T-helper 22 cell (primary cell): ENCODE measurements around the gene ARHGAP21.
"Not testable (repeated sequence)": the region's sequence is repeated elsewhere in the genome, so short reads cannot be mapped to it uniquely, and the experiment has no call there.

ENCODE experiments used
- DNase-seq: peaks from one replicate; pipeline ENCODE4 v3.0.0-alpha.2; 2020; ENCODE audit warnings: low read depth

The ARHGAP21 gene

GRCh38 chr10:24625778-24626177 lies 97.9 kb downstream of the ARHGAP21 start:
- no peak for DNase-seq

GRCh38 chr10:24623383-24623782 lies 100.3 kb downstream of the ARHGAP21 start:
- DNase-seq, result no peak

- no peak for DNase-seq
These were observed 100.8 kb downstream of the ARHGAP21 start for GRCh38 chr10:24622781-24623301.

DNA sequence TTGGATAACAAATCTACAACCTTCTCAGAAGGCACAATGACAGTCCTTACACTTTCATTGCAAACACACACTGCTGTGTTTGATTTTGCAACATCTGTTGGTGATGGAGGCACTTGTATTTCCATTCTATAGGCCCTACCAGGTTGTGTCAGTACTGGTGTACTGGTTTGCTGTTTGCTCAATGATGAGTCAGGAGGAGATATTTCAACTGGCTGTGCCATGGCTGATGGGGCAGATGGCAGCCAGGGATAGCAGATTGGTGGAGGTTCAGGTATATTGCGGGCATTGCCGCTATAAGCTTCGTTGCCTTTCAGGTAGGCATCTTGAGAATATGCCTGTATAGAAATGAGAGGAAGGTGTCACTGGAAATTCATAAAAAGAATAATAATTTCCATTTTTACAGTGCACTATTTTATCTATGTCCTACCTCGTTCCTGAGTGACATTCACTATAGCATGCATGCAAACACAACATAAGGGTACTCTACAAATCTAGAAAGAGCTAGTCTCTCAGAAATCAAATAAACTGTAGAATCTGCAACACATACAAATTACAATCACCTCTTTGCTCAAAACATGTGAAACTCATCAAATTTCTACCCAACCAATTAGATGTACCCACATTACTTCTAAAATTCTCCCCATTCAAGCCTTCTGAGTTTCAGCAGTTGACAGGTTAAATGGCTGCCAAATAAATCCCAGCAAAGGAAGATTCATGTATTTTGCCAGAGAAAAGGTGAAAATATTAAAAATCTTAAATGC lies 102.5 kb downstream of the ARHGAP21 start:
- DNase-seq, result not testable (repeated sequence)

DNA sequence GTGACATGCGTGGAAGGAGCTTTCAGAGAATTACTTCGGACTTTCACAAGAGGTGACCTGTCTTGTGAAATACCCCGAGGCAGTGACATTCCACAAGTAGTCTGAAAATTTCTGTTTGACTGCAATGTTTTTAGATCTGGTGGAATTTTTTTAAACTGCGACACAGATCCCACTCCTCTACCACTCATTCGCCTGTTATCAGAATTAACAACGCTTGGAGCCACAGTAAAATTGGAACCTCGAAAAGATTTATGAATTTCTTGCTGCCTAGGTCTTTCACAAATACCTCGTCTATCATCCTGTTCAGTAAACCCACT lies 103.7 kb downstream of the ARHGAP21 start:
- not testable (repeated sequence) for DNase-seq

DNA sequence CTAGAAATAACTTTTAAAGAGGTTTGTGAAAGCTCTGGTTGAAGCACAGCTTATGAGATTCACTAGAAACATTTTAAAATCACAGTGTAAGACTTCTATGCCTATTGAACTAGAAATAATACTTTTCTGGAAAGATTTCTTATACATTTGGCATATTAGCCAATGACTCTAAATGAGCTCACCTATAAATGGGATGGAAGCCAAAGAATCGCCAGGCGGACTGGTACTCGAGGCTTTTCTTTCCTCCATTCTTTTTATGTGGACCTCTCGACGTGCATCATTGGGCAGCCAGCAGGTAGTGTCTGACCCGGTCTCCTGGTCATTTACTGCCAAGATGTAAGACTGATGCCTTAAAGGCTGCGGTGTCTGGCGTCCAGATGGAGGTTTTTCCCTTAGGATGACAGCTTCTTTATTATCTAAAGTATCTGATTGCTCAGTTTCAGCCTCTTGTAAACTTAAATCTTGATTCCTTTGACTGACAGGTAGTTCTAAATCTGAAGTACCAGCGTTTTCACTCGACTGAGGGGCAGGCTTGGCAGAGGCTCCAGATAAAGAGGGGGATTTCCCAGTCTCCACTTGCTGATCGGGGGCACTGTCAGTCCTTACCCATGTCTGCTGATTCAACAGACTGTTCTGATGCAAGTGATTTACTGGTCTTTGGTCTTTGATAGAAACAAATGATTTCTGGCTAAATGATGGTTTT lies 104.2 kb downstream of the ARHGAP21 start:
- not testable (repeated sequence) for DNase-seq

DNA sequence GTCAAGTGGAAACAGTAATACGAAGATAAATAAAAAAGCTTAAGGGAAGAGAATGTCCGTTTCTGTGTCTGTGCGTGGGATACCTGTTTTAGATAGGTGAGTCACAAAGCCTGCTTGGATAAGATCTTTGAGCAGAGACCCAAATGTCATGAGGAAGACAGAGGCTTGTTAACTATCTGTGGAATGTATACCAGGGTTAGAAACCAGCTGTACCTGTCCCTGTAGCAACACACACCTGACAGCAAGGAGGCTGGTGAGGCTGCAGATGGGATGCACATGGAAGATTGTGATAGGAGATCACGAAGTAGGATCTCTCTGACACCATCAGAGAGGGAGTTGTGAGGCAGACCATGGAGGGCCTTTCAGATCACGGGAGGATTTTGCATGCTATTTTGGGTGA lies 105.3 kb downstream of the ARHGAP21 start:
- DNase-seq, result no peak

- DNase-seq, result no peak
These were observed 105.8 kb downstream of the ARHGAP21 start for GRCh38 chr10:24617771-24618396.

DNA sequence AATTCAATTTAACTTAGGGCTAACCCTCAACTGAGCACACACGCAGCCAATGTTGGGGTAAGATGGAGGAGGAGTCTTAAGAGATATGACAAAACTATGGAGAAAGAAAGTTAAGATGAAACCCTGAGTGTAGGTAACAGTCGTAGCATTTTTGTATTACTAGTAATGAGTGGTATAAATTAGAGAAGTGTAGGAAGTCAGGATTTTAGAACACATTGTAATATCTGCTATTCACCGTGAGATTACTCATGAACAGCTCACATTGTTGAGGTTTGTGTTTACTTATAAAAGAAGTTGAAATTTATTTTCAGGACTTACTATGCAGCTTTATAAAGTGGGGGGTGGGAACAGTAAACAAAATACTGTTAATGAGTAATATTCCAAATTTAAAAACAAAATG lies 107.2 kb downstream of the ARHGAP21 start:
- DNase-seq, result no peak

DNA sequence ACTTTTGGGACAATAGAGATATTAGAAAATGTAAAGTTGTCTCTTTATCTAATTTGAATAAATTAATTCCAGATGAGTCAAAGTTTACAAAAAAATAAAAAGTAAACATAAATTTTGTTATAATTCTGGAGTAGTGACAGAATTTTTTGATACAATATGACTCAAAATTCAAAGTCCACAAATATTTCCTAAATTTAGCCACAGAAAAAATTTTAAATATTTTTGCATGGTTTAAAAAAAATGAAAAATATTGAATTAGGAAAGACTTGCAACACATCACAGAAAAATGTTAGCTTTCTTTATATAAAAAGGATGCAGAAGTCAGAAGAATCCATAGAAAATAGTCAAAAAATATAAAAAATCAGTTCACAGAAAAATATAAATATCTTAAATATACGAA lies 117.7 kb downstream of the ARHGAP21 start:
- DNase-seq, result no peak

- no peak for DNase-seq
These were observed 118.5 kb downstream of the ARHGAP21 start for GRCh38 chr10:24605141-24605540.

GRCh38 chr10:24603333-24603732 lies 120.4 kb downstream of the ARHGAP21 start:
- DNase-seq, result no peak

DNA sequence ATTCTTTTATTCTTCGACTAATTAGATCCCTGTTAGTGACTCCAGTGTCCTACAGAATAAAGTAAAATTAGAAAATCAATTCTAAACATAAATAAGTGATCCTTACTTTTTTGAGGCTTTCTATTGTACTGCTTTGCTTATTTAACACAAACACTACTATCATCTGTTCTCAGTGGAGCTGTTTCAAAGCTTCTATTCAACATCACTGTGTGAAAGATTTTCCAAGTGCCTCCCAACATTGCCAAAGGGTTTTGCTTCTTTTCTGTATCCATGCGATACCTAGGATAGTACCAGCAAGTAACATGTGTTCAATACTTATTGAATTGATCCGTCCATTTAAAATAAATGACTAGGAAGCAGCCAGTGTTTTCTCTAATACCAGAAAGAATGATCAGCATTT lies 125.7 kb downstream of the ARHGAP21 start:
- no peak for DNase-seq

DNA sequence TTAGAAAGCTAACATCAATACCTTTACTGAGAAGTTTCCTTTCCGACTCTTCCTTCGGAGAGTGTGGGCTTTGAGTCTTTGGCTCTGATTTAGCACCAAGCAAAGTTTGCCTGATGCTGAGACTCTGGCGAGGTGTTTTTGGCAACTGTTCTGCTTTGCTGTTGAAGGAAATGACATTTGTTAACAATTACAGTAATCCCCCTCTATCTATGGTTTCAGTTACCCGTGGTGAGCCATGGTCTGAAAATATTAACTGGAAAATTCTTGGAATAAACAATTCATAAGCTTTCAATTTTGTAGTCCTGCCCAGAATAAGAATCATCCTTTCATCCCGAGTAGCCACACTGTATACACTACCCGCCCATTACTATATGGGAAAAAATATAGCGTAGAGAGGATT lies 126.3 kb downstream of the ARHGAP21 start:
- no peak for DNase-seq

GRCh38 chr10:24596217-24596930 lies 127.3 kb downstream of the ARHGAP21 start:
- no peak for DNase-seq

DNA sequence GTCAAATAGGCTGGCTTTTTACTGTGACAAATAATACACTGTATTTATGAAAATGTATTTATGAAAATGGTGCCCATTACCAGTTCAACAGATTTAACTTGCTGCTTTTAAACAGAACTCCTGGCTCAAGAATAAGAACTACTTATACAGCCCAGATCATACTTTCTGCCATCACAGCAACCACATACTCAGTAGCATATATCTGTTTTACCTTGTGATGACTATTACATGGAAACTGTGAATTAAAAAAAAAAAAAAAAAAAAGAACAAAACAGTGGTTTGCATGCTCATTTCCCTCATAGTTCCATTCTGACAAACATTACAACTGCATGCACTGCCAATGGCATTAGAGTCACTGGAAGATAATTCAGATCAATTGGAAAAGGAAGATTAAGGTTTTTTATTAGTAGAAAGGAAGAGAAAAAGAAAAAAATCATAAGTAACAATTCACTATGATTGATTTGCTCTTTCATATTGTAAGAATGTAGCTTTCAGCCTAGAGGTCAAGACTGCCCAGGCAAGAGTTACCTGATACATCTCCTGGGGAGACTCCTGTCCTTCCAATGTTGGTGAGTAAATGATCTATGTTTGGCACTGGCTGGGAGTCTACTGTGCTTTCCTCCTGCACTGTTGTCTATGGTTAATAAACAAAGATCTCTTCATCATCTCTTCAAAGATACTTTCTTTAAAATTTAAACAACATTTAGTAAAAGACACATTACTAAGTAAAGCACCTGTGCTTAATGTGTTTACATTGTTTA lies 132.8 kb downstream of the ARHGAP21 start:
- DNase-seq, result no peak

DNA sequence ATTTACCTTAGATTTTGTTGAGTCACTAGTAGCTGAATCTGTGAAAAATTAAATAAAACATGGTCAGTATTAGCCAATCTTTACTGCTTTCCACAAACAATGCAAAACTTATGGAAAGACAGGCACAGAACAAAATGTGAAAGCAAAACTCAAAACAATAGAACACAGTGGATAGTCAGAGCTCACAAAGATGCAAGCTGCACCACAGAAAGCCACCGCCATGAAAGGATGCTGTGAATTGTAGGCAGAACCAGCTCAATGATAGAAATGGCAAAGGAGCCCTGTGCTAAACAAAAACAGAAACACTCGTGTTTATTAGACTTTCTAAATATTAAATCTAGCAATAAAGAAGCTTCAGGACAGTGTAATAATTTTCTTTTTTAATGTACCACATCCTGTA lies 134.4 kb downstream of the ARHGAP21 start:
- no peak for DNase-seq

- DNase-seq, result no peak
These were observed 143.8 kb downstream of the ARHGAP21 start for GRCh38 chr10:24579906-24580305.

DNA sequence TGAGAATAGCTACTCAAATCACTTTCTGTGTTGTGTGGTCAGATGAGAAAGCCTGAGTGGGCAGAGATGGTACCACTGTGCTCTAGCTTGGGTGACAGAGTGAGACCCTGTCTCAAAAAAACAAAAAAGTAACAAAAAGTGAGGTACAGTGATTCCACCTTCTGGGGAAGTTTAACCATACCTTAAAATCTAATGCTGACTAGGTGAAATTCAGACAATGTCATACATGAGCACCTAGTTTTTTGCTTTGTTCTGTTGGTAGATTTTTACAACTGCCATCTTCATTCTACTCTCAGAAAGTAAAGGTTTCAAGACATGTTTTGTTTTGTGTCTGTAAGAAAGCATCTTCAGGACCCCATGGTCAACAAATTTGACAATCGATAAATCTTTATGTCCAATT lies 144.2 kb downstream of the ARHGAP21 start:
- no peak for DNase-seq

- DNase-seq, result no peak
These were observed 148.1 kb downstream of the ARHGAP21 start for GRCh38 chr10:24575481-24576002.

DNA sequence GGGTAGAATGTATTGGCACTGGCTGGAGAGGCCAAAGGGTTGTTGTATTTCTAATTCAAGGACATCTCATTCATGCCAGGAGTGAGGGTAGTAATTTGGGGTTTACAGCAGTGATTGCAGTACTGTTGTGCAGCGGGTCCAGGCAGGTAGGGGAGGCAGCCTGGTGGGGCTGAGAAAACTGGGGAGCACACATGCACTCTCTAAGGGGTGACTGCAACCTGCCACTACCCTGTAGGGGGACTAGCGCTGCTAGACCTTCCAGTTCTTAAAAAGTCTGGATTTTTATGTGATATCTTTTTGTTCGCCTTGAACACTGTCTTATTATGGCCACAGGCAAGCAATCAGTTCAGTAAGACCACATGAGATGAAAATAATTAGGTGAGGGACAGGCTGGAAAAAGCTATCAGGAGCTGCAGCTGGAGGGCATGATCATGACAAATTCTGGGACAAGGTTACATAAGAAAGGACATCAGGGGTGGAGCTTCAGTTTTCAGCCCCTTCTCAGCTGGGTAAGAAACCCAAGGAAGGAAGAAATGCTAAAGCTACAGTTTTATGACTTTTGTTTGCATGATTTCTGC lies 149.0 kb downstream of the ARHGAP21 start:
- DNase-seq, result no peak
